ENCODE measurements around the gene PRR14. TPM values are rescaled to one million over a fixed set of nuclear protein-coding genes. Genes with fewer than 3 reads are reported as not detected.

The PRR14 gene
- total RNA-seq, 4 donors from 2014 or later, result 16.0 to 46.0 (median 22.1) TPM

DNA sequence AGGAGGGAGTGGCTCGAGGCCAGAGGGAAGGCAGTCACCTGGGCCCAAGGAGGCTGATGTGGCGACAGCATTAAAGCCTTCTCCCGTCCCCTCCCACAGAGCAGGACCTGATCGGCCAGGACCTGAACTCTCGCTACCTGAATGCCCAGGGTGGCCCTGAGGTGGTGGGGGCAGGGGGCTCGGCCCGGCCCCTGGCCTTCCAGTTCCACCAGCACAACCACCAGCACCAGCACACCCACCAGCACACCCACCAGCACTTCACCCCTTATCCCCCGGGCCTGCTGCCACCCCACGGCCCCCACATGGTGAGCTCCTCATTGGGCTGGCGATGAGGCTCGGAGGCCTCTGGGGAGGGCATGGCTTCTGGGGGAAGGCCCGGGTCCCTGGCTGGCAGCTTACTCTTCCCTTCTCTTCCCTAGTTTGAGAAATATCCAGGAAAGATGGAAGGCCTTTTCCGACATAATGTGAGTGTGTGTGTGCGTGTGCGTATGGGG lies 13.9 kb downstream of the PRR14 start:
- TF ChIP-seq, protein P1, sequence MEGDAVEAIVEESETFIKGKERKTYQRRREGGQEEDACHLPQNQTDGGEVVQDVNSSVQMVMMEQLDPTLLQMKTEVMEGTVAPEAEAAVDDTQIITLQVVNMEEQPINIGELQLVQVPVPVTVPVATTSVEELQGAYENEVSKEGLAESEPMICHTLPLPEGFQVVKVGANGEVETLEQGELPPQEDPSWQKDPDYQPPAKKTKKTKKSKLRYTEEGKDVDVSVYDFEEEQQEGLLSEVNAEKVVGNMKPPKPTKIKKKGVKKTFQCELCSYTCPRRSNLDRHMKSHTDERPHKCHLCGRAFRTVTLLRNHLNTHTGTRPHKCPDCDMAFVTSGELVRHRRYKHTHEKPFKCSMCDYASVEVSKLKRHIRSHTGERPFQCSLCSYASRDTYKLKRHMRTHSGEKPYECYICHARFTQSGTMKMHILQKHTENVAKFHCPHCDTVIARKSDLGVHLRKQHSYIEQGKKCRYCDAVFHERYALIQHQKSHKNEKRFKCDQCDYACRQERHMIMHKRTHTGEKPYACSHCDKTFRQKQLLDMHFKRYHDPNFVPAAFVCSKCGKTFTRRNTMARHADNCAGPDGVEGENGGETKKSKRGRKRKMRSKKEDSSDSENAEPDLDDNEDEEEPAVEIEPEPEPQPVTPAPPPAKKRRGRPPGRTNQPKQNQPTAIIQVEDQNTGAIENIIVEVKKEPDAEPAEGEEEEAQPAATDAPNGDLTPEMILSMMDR (IDR thresholded peaks at IDR 0.05; ENCODE audit: low read depth), result no peak

DNA sequence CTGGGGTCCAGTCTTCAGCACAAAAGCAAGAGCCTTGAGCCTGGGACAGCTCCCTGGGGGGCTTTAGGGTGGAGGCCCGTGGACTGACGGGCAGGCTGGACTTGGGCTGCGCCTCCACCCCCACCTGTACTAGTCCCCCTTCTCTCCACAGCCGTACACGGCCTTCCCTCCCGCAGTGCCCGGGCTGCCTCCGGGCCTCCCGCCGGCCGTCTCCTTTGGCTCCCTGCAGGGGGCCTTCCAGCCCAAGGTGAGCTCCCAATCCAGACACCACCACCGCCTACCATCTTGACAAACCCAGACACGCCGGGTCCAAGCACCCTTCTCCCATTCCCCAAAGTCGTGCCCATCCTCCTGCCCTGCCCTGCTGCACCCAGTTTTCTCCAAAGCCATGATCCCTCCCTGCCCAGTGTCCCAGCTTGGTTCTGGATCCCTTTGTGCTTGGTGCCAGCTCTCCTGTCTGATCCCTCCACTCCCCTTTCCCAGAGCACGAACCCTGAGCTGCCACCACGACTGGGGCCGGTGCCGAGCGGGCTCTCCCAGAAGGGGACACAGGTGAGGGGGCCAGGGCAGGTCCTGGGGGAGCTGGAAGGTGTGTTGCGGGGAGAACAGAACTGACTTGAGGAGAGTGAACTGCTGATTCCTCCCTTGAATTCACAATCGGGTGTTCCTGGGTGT lies 14.5 kb downstream of the PRR14 start:
- TF ChIP-seq, protein P1 (IDR thresholded peaks at IDR 0.05; ENCODE audit: low read depth), result no peak

DNA sequence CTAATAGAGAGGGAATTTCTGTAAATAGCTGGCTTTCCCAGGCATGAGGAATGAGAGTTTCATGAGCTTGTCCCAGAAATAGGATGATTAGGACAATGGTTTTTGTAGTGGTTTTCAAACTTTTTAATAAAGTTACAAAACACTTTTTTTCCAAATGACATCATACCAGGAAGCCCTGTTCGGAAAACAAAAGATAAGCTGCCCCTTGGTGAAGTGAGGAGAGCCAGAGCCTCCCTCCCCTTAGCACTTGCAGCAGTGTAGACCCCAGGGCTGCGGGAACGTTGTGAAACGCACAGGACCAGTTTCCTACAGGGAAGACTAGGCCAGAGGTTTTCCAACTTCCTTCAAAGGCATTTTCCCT lies 15.1 kb downstream of the PRR14 start:
- TF ChIP-seq, protein P1 (IDR thresholded peaks at IDR 0.05; ENCODE audit: low read depth), result no peak

DNA sequence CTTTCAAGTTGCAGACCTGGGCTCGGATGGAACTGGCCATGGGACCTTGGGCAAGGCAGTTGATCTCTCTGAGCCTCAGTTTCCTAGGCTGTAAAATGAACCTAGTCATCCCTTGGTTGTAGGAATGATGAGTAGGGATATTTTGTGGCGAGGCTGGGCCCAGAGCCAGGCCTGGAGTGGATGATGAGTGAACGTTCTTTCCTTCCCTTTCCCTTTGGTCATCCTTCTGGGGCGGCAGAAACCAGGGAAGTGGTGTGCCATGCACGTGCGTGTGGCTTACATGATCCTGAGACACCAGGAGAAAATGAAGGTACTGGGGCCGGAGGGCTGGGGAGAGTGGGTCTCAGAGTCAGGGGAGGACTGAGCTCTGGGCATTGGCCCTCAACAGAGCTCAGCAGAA lies 15.9 kb downstream of the PRR14 start:
- TF ChIP-seq, protein P1 (IDR thresholded peaks at IDR 0.05; ENCODE audit: low read depth), result no peak

DNA sequence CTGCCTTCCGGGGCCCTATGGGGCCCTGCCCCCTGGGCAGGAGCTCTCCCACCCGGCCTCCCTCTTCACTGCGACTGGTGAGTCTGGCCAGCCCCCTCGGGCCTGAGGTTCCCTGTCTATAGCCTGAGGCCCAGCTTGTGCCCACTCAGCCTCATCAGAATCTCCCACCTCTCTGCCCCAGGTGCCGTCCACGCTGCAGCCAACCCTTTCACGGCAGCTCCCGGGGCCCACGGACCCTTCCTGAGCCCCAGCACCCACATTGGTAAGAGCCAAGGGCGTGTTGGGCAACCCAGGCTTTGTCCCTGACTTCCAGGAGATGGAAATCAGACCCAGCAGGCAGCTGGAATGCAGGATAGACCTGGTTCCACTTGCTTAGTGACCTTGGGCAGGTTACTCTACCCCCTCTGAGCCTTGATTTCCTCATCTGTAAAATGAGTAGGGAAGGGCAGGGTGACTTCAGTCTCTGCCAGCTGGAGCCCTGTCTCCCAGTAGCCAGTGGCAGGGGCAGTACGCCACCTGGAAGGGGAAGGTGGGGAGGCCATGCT lies 16.7 kb downstream of the PRR14 start:
- TF ChIP-seq, protein P1 (IDR thresholded peaks at IDR 0.05; ENCODE audit: low read depth), result no peak

DNA sequence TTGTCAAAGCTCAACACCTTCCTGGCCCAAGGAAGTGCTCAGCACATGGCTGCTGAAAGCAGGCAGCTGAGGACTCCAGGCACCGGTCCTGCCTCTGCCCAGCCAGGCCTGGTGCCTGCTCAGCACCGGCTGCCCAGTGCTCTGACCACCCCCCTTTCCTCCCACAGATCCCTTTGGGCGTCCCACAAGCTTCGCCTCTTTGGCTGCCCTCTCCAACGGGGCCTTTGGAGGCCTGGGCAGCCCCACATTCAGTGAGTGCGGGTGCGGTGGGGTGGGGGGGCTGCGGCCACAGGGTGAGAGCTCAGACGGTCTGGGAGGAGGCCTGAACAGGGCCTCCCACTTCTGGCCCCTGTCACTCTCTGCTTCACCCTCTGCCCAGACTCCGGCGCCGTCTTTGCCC lies 17.6 kb downstream of the PRR14 start:
- TF ChIP-seq, protein P1 (IDR thresholded peaks at IDR 0.05; ENCODE audit: low read depth), result no peak

DNA sequence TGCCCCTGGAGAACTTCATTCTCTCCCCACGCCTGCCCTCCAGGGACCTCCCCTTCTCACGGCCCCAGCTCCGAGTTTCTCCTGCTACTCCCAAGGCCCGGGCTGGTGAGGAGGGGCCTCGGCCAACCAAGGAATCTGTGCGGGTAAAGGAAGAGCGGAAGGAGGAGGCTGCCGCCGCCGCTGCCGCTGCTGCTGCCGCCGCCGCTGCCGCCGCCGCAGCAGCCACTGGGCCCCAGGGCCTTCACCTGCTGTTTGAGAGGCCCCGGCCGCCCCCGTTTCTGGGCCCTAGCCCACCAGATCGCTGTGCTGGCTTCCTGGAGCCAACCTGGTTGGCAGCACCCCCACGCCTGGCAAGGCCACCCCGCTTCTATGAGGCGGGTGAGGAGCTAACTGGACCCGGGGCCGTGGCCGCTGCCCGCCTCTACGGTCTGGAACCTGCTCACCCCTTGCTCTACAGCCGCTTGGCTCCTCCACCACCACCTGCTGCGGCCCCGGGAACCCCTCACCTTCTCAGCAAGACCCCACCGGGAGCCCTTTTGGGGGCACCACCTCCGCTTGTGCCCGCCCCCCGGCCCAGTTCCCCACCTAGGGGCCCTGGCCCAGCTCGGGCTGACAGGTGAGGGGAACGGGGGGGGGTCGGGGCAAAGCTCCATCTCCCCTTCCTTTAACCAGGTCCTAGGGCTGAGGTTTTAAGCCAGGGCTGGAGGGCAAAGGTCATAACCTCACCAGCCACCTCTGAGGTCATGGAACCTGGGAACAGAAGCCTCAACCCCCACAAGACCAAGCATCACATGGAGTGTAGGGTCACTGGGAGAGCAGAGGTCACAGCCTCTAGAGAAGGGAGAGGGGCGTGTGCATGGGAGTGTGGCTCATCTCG lies 18.5 kb downstream of the PRR14 start:
- TF ChIP-seq, protein P1 (IDR thresholded peaks at IDR 0.05; ENCODE audit: low read depth), result no peak
